Stimulated activated naive CD8-positive, alpha-beta T cell treated with anti-CD3 and anti-CD28 coated beads, Interleukin-15, Interleukin-2, amounts not matched to agents 100 U/mL and 50 U/mL, for 24 hours (primary cell): ENCODE data around the gene VIT.
A peak's percentile ranks its signal among the peaks of the same experiment; 100 is the strongest.
"Not testable (repeated sequence)": the region's sequence is repeated elsewhere in the genome, so short reads cannot be mapped to it uniquely, and the experiment has no call there.

Source experiments
- ATAC-seq: fragments of 150-1000 bp; cut with Tn5 transposase; one replicate; pipeline ENCODE4 v1.10.0; 2021
- DNase-seq: peaks from one replicate; pipeline ENCODE4 v3.0.0; 2021

The VIT gene

GRCh38 chr2:36808386-36809068 lies 112.0 kb downstream of the VIT start:
- ATAC-seq = no peak

GRCh38 chr2:36809069-36809445 lies 112.5 kb downstream of the VIT start:
- no peak for ATAC-seq

More at GRCh38 chr2:36808386-36809068, 112.0 kb downstream of the VIT start:
- no peak for DNase-seq

GRCh38 chr2:36811071-36811470 lies 114.6 kb downstream of the VIT start:
- ATAC-seq = no peak
- no peak for DNase-seq

More at GRCh38 chr2:36809069-36809445, 112.5 kb downstream of the VIT start:
- no peak for DNase-seq

GRCh38 chr2:36812196-36812595 lies 115.7 kb downstream of the VIT start:
- ATAC-seq (no peak), DNase-seq (no peak)

- ATAC-seq = no peak
- DNase-seq = no peak
These were observed 122.0 kb downstream of the VIT start for GRCh38 chr2:36818542-36818941.

GRCh38 chr2:36819095-36819711 lies 122.7 kb downstream of the VIT start:
- DNase-seq (no peak), ATAC-seq (no peak)

GRCh38 chr2:36820942-36821605 lies 124.6 kb downstream of the VIT start:
- DNase-seq (no peak), ATAC-seq (no peak)

GRCh38 chr2:36823862-36824261 lies 127.4 kb downstream of the VIT start:
- ATAC-seq (no peak), DNase-seq (no peak)

GRCh38 chr2:36824273-36824672 lies 127.8 kb downstream of the VIT start:
- DNase-seq = no peak
- no peak for ATAC-seq

GRCh38 chr2:36824683-36825082 lies 128.2 kb downstream of the VIT start:
- not testable (repeated sequence) for DNase-seq, ATAC-seq

- no peak for DNase-seq
- no peak for ATAC-seq
These were observed 134.7 kb downstream of the VIT start for GRCh38 chr2:36831185-36831584.

GRCh38 chr2:36834203-36834602 lies 137.7 kb downstream of the VIT start:
- ATAC-seq = no peak
- DNase-seq = no peak

- DNase-seq (no peak), ATAC-seq (no peak)
These were observed 138.4 kb downstream of the VIT start for GRCh38 chr2:36834731-36835524.

- ATAC-seq (no peak), DNase-seq (no peak)
These were observed 143.6 kb downstream of the VIT start for GRCh38 chr2:36839976-36840617.

- ATAC-seq (no peak), DNase-seq (no peak)
These were observed 147.3 kb downstream of the VIT start for GRCh38 chr2:36843838-36844237.

- DNase-seq = no peak
- ATAC-seq = no peak
These were observed 152.8 kb downstream of the VIT start for GRCh38 chr2:36849265-36849664.

- DNase-seq = no peak
- ATAC-seq = no peak
These were observed 157.7 kb downstream of the VIT start for GRCh38 chr2:36854241-36854640.

- ATAC-seq = no peak
- DNase-seq = no peak
These were observed 158.9 kb downstream of the VIT start for GRCh38 chr2:36855429-36855828.

GRCh38 chr2:36857713-36858112 lies 161.2 kb downstream of the VIT start:
- ATAC-seq (no peak), DNase-seq (no peak)

GRCh38 chr2:36858551-36859365 lies 162.3 kb downstream of the VIT start:
- peak; percentile 81 for ATAC-seq
- DNase-seq = no peak

- DNase-seq (no peak), ATAC-seq (peak; percentile 44)
These were observed 162.9 kb downstream of the VIT start for GRCh38 chr2:36859366-36859792.
